ENCODE measurements around the gene AGK. TPM values are rescaled to one million over a fixed set of nuclear protein-coding genes. Genes with fewer than 3 reads are reported as not detected.
"Not testable (repeated sequence)": the region's sequence is repeated elsewhere in the genome, so short reads cannot be mapped to it uniquely, and the experiment has no call there.

AGK gene
- polyA plus RNA-seq, 1 donor, result 27.4 TPM

DNA sequence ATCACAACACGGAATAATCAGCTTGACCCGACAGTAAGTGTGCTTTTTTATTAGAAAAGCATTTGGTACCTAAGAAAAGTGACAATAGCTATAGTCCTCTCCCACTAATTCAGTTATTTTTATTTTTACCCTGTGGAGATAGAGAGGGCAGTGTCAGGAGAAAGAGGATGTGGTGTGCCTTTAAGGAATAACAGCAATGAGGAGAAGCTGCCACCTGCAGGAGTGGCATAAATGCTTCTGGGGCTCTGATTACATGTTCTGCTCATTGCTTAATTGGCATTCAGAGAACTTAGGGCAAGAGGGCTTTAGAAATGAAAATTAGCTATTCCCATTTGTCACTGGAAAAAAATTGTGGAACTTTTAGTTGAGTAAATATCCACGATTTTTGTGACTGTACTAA is 90.7 kb downstream of the AGK start:
- DNase-seq, result no peak
- Histone ChIP-seq H3K36me3 (ENCODE audit: control insufficient read depth, insufficient read depth, low read length) (peaks cover 21% of the 10 kb centered on the region), H3K27ac (ENCODE audit: low read length) (no peak overlapping the region), H3K4me1 (ENCODE audit: control insufficient read depth, insufficient read depth, low read length) (no peaks in the 10 kb centered on the region), H3K9me3 (ENCODE audit: control insufficient read depth, low read depth, low read length) (no peaks in the 10 kb centered on the region), H3K4me3 (ENCODE audit: low read length) (no peak overlapping the region), H3K27me3 (ENCODE audit: control insufficient read depth, insufficient read depth, low read length) (no peaks in the 10 kb centered on the region)
- WGBS (ENCODE audit: insufficient coverage, low lambda C conversion rate), result 100% methylated on average over 1 of the region's 3 CpGs

DNA sequence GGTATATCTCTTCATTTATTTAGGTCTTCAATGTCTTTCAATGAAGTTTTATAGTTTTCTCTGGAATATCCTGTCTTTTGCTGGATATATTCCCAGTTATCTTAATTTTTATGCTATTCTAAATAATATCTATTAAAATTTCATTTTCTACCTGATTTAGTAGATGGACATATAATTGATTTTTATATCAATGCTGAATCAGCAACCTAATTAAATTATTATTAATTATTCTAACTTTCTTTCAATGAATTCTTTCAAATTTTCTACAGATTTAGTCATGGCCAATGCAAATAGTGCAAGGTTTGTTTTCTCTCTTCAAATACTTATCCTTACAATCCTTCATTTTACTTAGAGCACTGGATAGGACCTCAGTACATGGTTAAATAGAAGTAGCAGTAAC is 94.0 kb downstream of the AGK start:
- Histone ChIP-seq H3K4me3 (ENCODE audit: low read length) (no peak overlapping the region), H3K36me3 (ENCODE audit: control insufficient read depth, insufficient read depth, low read length) (peaks cover 18% of the 10 kb centered on the region), H3K27me3 (ENCODE audit: control insufficient read depth, insufficient read depth, low read length) (no peaks in the 10 kb centered on the region), H3K4me1 (ENCODE audit: control insufficient read depth, insufficient read depth, low read length) (no peaks in the 10 kb centered on the region), H3K9me3 (ENCODE audit: control insufficient read depth, low read depth, low read length) (no peaks in the 10 kb centered on the region), H3K27ac (ENCODE audit: low read length) (no peak overlapping the region)
- no peak for DNase-seq

- Histone ChIP-seq H3K27me3 (ENCODE audit: control insufficient read depth, insufficient read depth, low read length) (no peaks in the 10 kb centered on the region), H3K36me3 (ENCODE audit: control insufficient read depth, insufficient read depth, low read length) (peaks cover 14% of the 10 kb centered on the region), H3K9me3 (ENCODE audit: control insufficient read depth, low read depth, low read length) (no peaks in the 10 kb centered on the region), H3K4me1 (ENCODE audit: control insufficient read depth, insufficient read depth, low read length) (no peaks in the 10 kb centered on the region), H3K4me3 (ENCODE audit: low read length) (no peak overlapping the region), H3K27ac (ENCODE audit: low read length) (no peak overlapping the region)
- DNase-seq, result no peak
- WGBS (ENCODE audit: insufficient coverage, low lambda C conversion rate), result 100% methylated on average over 2 of the region's 6 CpGs
Observed at GRCh38 chr7:141646826-141647480, 95.7 kb downstream of the AGK start.

DNA sequence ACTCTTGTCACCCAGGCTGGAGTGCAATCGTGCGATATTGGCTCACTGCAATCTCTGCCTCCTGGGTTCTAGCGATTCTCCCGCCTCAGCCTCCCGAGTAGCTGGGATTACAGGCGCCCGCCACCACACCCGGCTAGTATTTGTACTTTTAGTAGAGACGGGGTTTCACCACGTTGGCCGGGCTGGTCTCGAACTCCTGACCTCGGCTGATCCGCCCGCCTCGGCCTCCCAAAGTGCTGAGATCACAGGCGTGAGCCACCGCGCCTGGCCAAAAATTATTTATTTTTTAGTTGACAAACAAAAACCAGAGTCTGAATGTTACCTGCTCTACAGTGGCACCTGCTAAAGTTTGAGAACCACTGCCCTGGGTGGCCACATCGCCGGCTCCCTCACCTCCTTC is 96.5 kb downstream of the AGK start:
- not testable (repeated sequence) for H3K4me3 ChIP-seq (ENCODE audit: low read length); H3K27me3 ChIP-seq (ENCODE audit: control insufficient read depth, insufficient read depth, low read length); H3K9me3 ChIP-seq (ENCODE audit: control insufficient read depth, low read depth, low read length); H3K27ac ChIP-seq (ENCODE audit: low read length); H3K4me1 ChIP-seq (ENCODE audit: control insufficient read depth, insufficient read depth, low read length); DNase-seq
- WGBS (ENCODE audit: insufficient coverage, low lambda C conversion rate), result no CpG with 5 or more reads among the region's 21 CpGs
- peaks cover 13% of the 10 kb centered on the region for H3K36me3 ChIP-seq (ENCODE audit: control insufficient read depth, insufficient read depth, low read length)

GRCh38 chr7:141648276-141649114 is 97.3 kb downstream of the AGK start:
- H3K4me1 ChIP-seq (ENCODE audit: control insufficient read depth, insufficient read depth, low read length), result no peaks in the 10 kb centered on the region
- no peak overlapping the region for H3K27ac ChIP-seq (ENCODE audit: low read length)
- no peak for DNase-seq
- H3K27me3 ChIP-seq (ENCODE audit: control insufficient read depth, insufficient read depth, low read length), result no peaks in the 10 kb centered on the region
- H3K9me3 ChIP-seq (ENCODE audit: control insufficient read depth, low read depth, low read length), result no peaks in the 10 kb centered on the region
- no CpG with 5 or more reads among the region's 6 CpGs for WGBS (ENCODE audit: insufficient coverage, low lambda C conversion rate)
- peaks cover 18% of the 10 kb centered on the region for H3K36me3 ChIP-seq (ENCODE audit: control insufficient read depth, insufficient read depth, low read length)
- no peak overlapping the region for H3K4me3 ChIP-seq (ENCODE audit: low read length)

DNA sequence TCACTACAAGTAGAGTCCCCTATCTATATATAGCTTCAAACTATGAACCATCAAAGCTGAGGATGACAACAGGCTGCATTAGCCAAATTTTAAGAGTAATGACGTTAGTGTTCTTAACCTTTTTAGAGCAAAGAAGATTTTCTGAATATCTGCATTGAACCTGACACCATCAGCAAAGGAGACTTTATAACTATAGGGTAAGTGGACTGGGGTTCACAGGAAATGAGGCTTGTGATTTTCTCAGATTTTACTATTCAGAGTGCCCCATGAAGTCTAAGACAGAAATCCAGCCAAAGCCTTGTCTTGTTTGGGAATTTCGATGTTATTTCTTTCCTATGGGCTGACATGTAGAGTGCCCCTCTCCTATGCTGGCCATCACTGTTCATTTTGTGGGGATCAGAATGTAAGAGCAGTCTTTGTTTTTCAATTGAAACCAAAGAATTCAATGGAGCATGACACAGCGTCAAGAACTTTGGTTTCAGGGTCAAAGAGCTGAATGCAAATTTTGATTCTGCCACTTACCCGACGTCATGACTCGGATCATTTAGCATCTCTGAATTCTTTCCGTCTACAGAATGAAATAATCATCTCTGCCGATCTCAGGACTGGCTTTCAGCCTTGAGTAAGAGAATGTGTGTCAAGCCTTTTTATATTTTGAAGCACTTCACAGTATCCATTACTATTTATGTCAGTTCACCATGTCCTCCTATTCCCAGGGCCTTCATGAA is 98.1 kb downstream of the AGK start:
- 100% methylated on average over 1 of the region's 8 CpGs for WGBS (ENCODE audit: insufficient coverage, low lambda C conversion rate)
- Histone ChIP-seq H3K4me1 (ENCODE audit: control insufficient read depth, insufficient read depth, low read length) (no peaks in the 10 kb centered on the region), H3K9me3 (ENCODE audit: control insufficient read depth, low read depth, low read length) (no peaks in the 10 kb centered on the region), H3K27ac (ENCODE audit: low read length) (no peak overlapping the region), H3K27me3 (ENCODE audit: control insufficient read depth, insufficient read depth, low read length) (no peaks in the 10 kb centered on the region), H3K4me3 (ENCODE audit: low read length) (no peak overlapping the region), H3K36me3 (ENCODE audit: control insufficient read depth, insufficient read depth, low read length) (peaks cover 18% of the 10 kb centered on the region)
- no peak for DNase-seq

- DNase-seq, result peak; percentile 55 to 69
- Histone ChIP-seq H3K27ac (ENCODE audit: low read length) (no peak overlapping the region), H3K4me3 (ENCODE audit: low read length) (no peak overlapping the region), H3K27me3 (ENCODE audit: control insufficient read depth, insufficient read depth, low read length) (no peaks in the 10 kb centered on the region), H3K4me1 (ENCODE audit: control insufficient read depth, insufficient read depth, low read length) (no peaks in the 10 kb centered on the region), H3K36me3 (ENCODE audit: control insufficient read depth, insufficient read depth, low read length) (peaks cover 18% of the 10 kb centered on the region), H3K9me3 (ENCODE audit: control insufficient read depth, low read depth, low read length) (no peaks in the 10 kb centered on the region)
- 100% methylated on average over 2 of the region's 6 CpGs for WGBS (ENCODE audit: insufficient coverage, low lambda C conversion rate)
Observed at GRCh38 chr7:141649865-141650634, 98.8 kb downstream of the AGK start.

GRCh38 chr7:141651417-141651816 is 100.2 kb downstream of the AGK start:
- no peaks in the 10 kb centered on the region for H3K27me3 ChIP-seq (ENCODE audit: control insufficient read depth, insufficient read depth, low read length)
- peaks cover 20% of the 10 kb centered on the region for H3K36me3 ChIP-seq (ENCODE audit: control insufficient read depth, insufficient read depth, low read length)
- H3K27ac ChIP-seq (ENCODE audit: low read length), result no peak overlapping the region
- H3K9me3 ChIP-seq (ENCODE audit: control insufficient read depth, low read depth, low read length), result no peaks in the 10 kb centered on the region
- H3K4me1 ChIP-seq (ENCODE audit: control insufficient read depth, insufficient read depth, low read length), result no peaks in the 10 kb centered on the region
- H3K4me3 ChIP-seq (ENCODE audit: low read length), result no peak overlapping the region
- no peak for DNase-seq
- no CpG with 5 or more reads among the region's 9 CpGs for WGBS (ENCODE audit: insufficient coverage, low lambda C conversion rate)

DNA sequence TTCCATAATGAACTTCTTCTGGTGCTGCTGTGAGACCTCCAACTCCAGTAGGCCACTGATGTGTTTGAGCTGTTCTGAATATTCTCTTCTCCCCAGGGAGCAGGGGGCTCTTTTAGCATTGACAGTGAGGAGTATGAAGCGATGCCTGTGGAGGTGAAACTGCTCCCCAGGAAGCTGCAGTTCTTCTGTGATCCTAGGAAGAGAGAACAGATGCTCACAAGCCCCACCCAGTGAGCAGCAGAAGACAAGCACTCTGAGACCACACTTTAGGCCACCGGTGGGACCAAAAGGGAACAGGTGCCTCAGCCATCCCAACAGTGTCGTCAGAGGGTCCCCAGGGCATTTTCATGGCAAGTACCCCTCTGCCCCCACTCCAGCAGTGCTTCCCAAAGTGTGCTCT is 101.5 kb downstream of the AGK start:
- WGBS (ENCODE audit: insufficient coverage, low lambda C conversion rate), result 80% methylated on average over 1 of the region's 3 CpGs

DNA sequence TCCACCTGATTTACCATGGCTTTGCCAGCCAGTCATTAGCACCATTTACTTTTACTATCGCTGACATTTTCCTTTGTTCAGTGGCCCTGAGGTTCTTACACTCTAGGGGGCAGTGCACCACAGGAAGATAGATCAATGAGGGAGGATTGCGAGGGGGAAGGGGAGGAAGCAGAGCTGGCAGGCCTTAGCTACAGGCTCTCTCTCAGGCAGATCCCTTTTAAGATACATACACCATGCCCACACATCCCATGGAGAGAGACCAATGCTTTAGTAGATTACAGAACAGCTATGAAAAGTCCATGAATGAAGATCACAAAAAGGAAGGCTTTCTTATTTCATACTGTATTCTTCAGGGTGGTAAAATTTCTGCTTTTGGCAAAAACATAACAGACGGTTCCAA is 103.3 kb downstream of the AGK start:
- Histone ChIP-seq H3K27me3 (ENCODE audit: control insufficient read depth, insufficient read depth, low read length) (no peaks in the 10 kb centered on the region), H3K27ac (ENCODE audit: low read length) (no peak overlapping the region), H3K9me3 (ENCODE audit: control insufficient read depth, low read depth, low read length) (no peaks in the 10 kb centered on the region), H3K4me1 (ENCODE audit: control insufficient read depth, insufficient read depth, low read length) (no peaks in the 10 kb centered on the region), H3K4me3 (ENCODE audit: low read length) (no peak overlapping the region), H3K36me3 (ENCODE audit: control insufficient read depth, insufficient read depth, low read length) (peaks cover 40% of the 10 kb centered on the region)
- DNase-seq, result peak; percentile 65 to 72
- 43% methylated on average over 2 of the region's 3 CpGs for WGBS (ENCODE audit: insufficient coverage, low lambda C conversion rate)

More for the DNA sequence above, 101.5 kb downstream of the AGK start:
- no peaks in the 10 kb centered on the region for H3K9me3 ChIP-seq (ENCODE audit: control insufficient read depth, low read depth, low read length)
- peaks cover 25% of the 10 kb centered on the region for H3K36me3 ChIP-seq (ENCODE audit: control insufficient read depth, insufficient read depth, low read length)
- no peak for DNase-seq
- no peak overlapping the region for H3K27ac ChIP-seq (ENCODE audit: low read length)
- no peaks in the 10 kb centered on the region for H3K27me3 ChIP-seq (ENCODE audit: control insufficient read depth, insufficient read depth, low read length)
- no peak overlapping the region for H3K4me3 ChIP-seq (ENCODE audit: low read length)
- H3K4me1 ChIP-seq (ENCODE audit: control insufficient read depth, insufficient read depth, low read length), result no peaks in the 10 kb centered on the region

Measured in large intestine (tissue), 3 donors.